Glutamatergic neuron (in vitro differentiated cells): ENCODE measurements around the gene MEGF9. TPM values are rescaled to one million over a fixed set of nuclear protein-coding genes. Genes with fewer than 3 reads are reported as not detected.
A peak's percentile ranks its signal among the peaks of the same experiment; 100 is the strongest.

Source experiments
- DNase-seq: peaks from one replicate; pipeline ENCODE4 v3.0.0; 2022
- H3K27ac Mint-ChIP-seq: one replicate; pipeline ENCODE4 v1.8.0; 2020; ENCODE audit warnings: mild to moderate bottlenecking, mixed read lengths, inconsistent platforms; ENCODE audit not compliant: unreplicated experiment
- H3K27me3 Mint-ChIP-seq: one replicate; pipeline ENCODE4 v1.8.0; 2020; ENCODE audit warnings: mild to moderate bottlenecking, moderate library complexity, mixed read lengths, inconsistent platforms; ENCODE audit not compliant: unreplicated experiment
- H3K36me3 Mint-ChIP-seq: one replicate; pipeline ENCODE4 v1.8.0; 2020; ENCODE audit warnings: mild to moderate bottlenecking, mixed read lengths, inconsistent platforms; ENCODE audit not compliant: unreplicated experiment
- H3K4me1 Mint-ChIP-seq: one replicate; pipeline ENCODE4 v1.8.0; 2020; ENCODE audit warnings: mild to moderate bottlenecking, low read depth, mixed read lengths, inconsistent platforms; ENCODE audit not compliant: unreplicated experiment
- H3K4me3 Mint-ChIP-seq: one replicate; pipeline ENCODE4 v1.8.0; 2020; ENCODE audit warnings: mild to moderate bottlenecking, mixed read lengths, inconsistent platforms; ENCODE audit not compliant: unreplicated experiment
- H3K9me3 Mint-ChIP-seq: one replicate; pipeline ENCODE4 v1.8.0; 2020; ENCODE audit warnings: mild to moderate bottlenecking, moderate library complexity, mixed read lengths, inconsistent platforms; ENCODE audit not compliant: unreplicated experiment
- CTCF ChIP-seq: fragments of 200-600 bp; sonication (generic); IDR thresholded peaks from one replicate; pipeline ENCODE4 v1.5.0; 2021; ENCODE audit not compliant: partially characterized antibody, unreplicated experiment
- total RNA-seq: library from RNA; stranded (reverse); fragmentation: NEBNext Ultra II Directional; extraction: Animal tissue kit (Norgen Biotek cat#: 25700); gene quantifications from one replicate; pipeline ENCODE4 v1.2.1, GENCODE V29; 2021; ENCODE audit not compliant: unreplicated experiment

The MEGF9 gene
- total RNA-seq, 1 donor from 2014 or later = 25.4 TPM

- Mint-ChIP-seq H3K9me3 (peaks cover 2% of the 10 kb centered on the region), H3K36me3 (no peaks in the 10 kb centered on the region), H3K4me3 (no peak overlapping the region), H3K4me1 (peaks cover 7% of the 10 kb centered on the region), H3K27me3 (peaks cover 2% of the 10 kb centered on the region), H3K27ac (no peak overlapping the region)
- TF ChIP-seq CTCF = no peak
- no peak for DNase-seq
These were observed 18.9 kb upstream of the MEGF9 start for GRCh38 chr9:120733190-120733589.

DNA sequence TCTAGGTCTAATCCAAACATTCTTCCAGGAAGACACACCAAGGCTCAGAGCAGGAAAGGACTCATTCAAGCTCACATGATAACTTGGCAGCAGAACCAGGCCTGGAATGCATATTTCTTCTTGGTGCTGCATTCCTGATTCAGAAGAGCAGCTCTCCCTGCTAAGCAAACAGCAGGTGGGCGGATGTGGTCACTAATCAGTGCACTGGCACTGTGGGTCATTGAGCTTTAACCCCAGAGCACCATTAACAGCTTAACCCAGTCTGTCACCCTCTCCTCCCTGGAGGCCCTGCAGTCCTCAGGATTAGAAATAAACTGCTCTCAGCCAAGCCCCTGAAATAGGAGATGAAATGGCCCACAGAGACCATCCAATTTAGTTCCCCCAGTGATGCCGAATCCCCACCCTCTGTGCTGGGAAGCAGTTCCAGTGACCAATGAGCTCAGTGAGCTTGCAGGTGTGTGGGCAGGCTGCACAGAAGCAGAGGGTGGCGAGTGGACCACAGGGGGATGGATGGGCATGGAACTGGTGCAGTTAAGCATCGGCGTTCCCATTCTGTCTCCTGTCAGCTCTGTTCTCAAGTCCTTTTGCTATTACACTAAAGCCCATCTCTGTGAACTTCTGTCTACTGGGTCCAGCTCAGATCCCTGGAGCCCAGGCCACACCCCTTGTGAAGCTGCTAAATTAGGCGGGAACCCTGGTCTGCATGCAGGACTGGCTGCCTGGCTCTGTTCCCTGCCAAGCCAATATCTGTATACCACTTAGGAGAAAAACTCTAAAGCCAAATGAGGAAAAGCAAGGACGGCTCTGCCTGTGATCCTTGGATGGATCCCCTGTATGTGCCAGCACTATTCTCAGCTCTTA lies 16.6 kb upstream of the MEGF9 start:
- DNase-seq = peak; percentile 43
- H3K9me3 Mint-ChIP-seq = peaks cover 2% of the 10 kb centered on the region
- peaks cover 9% of the 10 kb centered on the region for H3K4me1 Mint-ChIP-seq
- H3K27me3 Mint-ChIP-seq = peaks cover 2% of the 10 kb centered on the region
- H3K36me3 Mint-ChIP-seq = no peaks in the 10 kb centered on the region
- no peak overlapping the region for H3K27ac Mint-ChIP-seq
- no peak overlapping the region for H3K4me3 Mint-ChIP-seq
- no peak for TF ChIP-seq CTCF

GRCh38 chr9:120729791-120730241 lies 15.5 kb upstream of the MEGF9 start:
- Mint-ChIP-seq H3K4me3 (no peak overlapping the region), H3K36me3 (no peaks in the 10 kb centered on the region), H3K27ac (no peak overlapping the region), H3K27me3 (peaks cover 2% of the 10 kb centered on the region), H3K4me1 (peaks cover 9% of the 10 kb centered on the region), H3K9me3 (peaks cover 2% of the 10 kb centered on the region)
- no peak for DNase-seq
- TF ChIP-seq CTCF = no peak

GRCh38 chr9:120726484-120726883 lies 12.2 kb upstream of the MEGF9 start:
- no peaks in the 10 kb centered on the region for H3K36me3 Mint-ChIP-seq
- H3K9me3 Mint-ChIP-seq = peaks cover 2% of the 10 kb centered on the region
- H3K4me3 Mint-ChIP-seq = no peak overlapping the region
- DNase-seq = no peak
- TF ChIP-seq CTCF = no peak
- no peak overlapping the region for H3K27ac Mint-ChIP-seq
- peaks cover 8% of the 10 kb centered on the region for H3K4me1 Mint-ChIP-seq
- no peaks in the 10 kb centered on the region for H3K27me3 Mint-ChIP-seq

DNA sequence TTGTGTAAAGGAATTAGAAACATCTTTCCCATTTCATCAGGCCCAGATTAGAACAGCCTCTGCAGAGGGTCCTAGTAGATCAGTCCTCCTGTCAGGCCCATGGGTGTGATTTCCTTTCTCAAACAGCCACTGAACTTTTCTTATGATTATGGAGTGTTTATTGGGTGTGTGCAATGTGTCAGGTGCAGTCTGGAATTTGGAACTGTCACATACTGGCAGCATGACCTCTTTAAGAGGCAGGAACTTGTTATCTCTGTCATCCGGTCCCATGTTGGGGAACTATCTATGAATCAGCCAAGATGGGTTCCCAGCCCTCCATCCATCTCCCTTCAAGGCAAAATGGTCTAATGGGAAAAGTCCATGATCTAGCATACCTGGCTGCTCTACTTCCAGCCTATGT lies 11.6 kb upstream of the MEGF9 start:
- peaks cover 3% of the 10 kb centered on the region for H3K4me1 Mint-ChIP-seq
- no peaks in the 10 kb centered on the region for H3K9me3 Mint-ChIP-seq
- DNase-seq = no peak
- H3K36me3 Mint-ChIP-seq = no peaks in the 10 kb centered on the region
- no peak overlapping the region for H3K27ac Mint-ChIP-seq
- no peak for TF ChIP-seq CTCF
- no peak overlapping the region for H3K4me3 Mint-ChIP-seq
- no peaks in the 10 kb centered on the region for H3K27me3 Mint-ChIP-seq
